Activated CD4-positive, alpha-beta T cell treated with anti-CD3 and anti-CD28 coated beads for 4 hours (primary cell): Measurements from ENCODE around the gene ZSCAN18.
A peak's percentile ranks its signal among the peaks of the same experiment; 100 is the strongest.

Experiments
- DNase-seq, 2 donors: peaks; one replicate each; pipeline ENCODE4 v3.0.0-alpha.2; 2020

The ZSCAN18 gene

DNA sequence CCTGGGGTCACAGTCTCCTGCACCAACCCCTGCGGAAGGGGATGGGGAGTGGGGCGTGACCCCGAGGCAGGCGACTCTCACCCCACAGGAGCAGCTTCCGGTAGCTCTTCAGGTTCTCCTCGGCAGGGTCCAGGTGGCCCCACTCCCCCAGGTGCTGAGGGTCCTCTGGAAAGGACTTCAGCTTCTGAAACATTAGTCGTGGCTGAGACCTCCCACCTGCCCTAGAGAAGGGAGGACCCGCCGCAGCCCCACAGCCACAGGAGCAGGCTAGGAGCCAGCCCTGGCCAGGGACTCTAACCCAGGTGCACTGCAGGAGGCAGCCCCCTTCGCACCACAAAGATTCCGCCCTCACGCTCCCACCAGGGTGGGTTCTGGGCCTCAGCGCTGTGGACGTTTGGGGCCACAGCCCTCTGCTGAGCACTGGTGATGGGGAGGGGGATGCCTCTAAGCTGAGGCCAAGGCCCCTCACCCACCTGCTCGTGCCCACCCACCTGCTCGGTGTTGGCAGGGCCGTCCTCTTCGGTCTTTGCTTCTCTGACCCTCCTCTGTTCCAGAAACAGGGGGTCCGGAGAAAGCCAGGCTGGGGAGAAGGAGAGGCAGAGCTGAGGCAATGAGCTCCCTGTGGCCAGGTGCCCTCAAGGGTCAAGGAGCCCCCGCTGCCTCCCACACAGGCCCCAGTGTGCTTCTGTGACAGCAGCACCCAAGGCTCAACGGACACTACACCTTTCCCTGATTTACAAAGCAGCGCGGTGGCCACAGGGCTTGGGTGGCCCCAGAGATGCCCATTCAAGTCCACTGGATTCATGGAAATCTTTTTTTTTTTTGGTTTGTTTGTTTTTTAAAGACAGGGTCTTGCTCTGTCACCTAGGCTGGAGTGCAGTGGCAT lies 11.0 kb downstream of the ZSCAN18 start:
- no peak for DNase-seq

DNA sequence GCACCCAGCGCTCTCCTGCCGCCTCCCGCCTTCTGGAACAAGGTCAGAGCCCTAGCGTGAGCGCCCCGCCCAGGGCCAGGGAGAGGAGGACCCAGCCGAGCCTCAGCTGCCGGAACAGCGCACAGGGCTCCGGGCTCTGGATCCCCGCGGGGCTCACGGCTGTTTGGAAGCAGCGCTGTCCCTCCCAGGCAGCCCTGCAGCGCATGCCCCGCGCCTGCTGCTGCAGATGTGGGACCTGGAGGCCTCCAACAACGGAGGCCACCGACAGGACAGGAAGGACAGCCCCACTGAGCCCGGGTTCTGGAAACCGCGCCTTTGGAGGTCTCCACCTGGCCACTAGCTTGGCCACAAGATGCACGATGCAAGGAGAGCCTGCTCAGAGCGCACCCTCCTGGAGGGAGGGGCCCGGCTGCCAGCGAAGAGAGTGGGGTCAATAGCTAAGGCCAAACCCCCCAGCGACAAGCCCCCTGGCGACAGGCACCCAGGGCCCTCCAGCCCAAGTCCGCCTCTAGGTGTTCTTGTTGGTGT lies 12.6 kb downstream of the ZSCAN18 start:
- DNase-seq = no peak

- no peak for DNase-seq
These were observed 13.3 kb downstream of the ZSCAN18 start for GRCh38 chr19:58084596-58085347.

DNA sequence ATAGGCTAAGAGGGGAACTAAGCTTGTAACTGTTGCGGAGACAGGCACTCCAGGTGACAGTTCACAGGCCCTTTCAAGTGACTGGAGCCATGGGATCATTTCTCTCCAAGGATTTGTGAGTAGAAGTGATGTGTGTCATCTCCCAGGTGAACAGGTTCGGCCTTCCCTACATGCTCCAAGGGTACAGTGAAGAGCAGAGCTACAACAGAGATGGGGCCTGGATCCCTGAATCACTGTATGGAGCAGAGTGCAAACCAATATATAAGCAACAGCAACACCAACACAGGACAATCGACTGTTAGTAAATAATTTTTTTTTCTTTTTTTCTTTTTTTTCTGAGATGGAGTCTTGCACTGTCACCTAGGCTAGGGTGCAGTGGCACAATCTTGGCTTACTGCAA lies 15.0 kb downstream of the ZSCAN18 start:
- DNase-seq = no peak

GRCh38 chr19:58079792-58080191 lies 18.2 kb downstream of the ZSCAN18 start:
- DNase-seq = no peak

- DNase-seq = no peak
These were observed 30.7 kb downstream of the ZSCAN18 start for GRCh38 chr19:58067240-58067912.

DNA sequence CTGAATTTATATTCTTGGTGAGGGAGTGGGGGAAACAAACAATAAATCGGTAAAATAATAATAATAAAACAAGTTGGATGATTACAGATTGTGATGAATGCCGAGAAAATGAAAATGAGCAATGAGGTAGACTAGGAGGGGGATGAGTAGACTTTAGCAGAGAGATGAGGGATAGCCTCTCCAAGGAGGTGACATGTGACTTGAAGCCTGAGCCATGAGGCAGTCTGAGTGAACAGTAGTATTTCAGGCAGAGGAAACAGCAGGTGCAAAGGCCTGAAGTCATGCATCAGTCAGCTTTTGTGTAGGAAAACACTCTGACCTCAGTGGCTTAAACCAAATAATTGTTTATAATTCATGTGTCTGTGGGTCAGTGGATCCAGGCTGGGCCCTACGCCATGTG lies 34.3 kb downstream of the ZSCAN18 start:
- no peak for DNase-seq

DNA sequence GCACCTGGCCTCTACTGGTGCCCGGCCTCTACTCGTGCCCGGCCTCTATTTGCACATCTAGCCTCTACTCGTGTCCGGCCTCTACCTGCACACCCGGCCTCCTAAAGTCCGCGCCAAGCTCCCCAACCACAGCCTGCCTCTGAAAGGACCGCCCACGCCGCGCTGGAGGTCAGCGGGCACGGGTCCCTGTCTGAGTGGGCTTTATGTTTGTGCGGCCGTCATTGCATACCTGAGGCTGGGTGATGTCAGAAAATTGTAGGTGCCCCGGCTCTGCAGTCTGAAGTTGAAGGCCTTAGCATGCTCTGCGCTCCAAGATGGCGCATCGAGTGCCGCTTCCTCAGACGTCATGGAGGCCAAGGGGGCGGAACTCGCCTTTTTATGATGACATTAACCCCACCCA lies 37.8 kb downstream of the ZSCAN18 start:
- DNase-seq = no peak

DNA sequence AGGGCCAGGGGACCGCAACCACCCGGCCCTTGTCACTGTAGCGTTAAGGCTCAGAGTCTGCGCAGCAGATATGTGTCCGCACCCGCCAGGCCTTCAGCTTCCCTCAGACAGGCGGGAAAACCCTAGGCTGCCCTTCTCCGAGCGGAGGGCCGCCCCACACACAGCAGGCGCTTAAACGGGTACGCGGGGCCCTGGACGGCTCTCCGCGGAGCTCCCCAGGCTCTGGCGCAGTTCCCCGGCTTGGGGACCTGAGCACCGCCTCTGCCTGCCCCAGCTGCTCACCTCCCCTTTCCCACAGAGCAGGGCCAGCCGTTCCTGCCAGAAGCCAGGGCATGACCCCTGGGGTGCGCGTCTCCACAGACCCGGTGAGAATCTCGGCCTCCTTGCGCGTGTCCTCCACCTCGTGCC lies 38.4 kb downstream of the ZSCAN18 start:
- no peak for DNase-seq

DNA sequence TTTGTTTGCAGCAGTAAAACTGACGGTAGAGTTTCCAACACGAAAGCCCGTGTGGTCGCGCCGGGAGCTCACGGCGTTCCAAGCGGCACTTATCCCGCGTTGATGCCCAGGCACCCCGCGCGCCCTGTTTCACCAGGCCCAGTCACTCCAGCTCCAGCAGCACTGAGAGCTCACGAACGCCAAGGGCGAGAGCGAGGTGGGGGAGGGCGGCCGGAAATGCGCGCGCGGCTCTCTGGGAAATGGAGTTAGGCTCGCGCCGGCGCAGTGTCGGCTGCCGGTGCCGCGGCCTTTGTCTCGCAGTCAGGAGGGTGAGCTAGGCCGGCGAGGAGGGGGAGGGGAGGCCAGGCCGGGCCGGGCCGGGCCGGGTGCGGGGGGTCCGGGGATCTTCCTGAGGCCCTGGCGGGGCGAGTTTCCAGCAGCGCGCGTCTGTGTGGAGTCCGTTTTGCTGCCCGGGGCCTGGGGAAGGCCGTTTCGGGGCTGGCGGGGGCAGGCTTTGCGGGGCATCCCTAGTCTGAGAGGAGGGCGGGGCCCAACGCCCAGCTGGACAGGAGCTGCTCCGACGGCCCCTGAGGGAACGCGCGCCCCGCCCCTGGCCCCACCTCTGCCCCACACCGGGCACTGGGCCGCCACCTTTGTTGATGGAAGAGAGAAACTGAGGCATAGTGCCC lies 38.9 kb downstream of the ZSCAN18 start, which contains the start of gene ZNF135:
Gene ZNF135, plus strand, starts transcription at position 280 of the 668 bp plus-strand sequence. CDS start 721 bp downstream, outside the sequence.
- DNase-seq = peak; percentile 34 to 44

DNA sequence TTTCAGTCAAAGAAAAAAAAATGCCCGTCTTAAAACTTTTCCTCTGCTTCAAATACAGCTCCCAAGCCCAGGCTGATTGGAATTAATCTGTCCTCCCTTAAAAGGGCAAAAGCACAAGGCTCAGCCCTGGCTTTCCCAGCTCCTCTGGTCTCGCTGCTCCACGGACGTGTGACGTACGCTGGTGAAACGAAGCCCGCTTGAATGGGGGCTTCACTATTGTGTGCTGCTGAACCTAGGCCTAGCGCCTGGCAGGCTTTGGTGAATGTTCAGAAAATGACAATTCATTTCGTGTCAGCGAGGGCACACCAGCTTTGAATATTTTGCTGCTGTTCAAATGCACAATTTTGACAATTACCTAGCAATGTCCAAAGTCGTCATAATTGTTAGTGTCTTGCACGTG lies 39.6 kb downstream of the ZSCAN18 start:
- DNase-seq = no peak

GRCh38 chr19:58056861-58057260 lies 41.2 kb downstream of the ZSCAN18 start:
- DNase-seq = no peak

- no peak for DNase-seq
These were observed 41.8 kb downstream of the ZSCAN18 start for GRCh38 chr19:58056261-58056660.

DNA sequence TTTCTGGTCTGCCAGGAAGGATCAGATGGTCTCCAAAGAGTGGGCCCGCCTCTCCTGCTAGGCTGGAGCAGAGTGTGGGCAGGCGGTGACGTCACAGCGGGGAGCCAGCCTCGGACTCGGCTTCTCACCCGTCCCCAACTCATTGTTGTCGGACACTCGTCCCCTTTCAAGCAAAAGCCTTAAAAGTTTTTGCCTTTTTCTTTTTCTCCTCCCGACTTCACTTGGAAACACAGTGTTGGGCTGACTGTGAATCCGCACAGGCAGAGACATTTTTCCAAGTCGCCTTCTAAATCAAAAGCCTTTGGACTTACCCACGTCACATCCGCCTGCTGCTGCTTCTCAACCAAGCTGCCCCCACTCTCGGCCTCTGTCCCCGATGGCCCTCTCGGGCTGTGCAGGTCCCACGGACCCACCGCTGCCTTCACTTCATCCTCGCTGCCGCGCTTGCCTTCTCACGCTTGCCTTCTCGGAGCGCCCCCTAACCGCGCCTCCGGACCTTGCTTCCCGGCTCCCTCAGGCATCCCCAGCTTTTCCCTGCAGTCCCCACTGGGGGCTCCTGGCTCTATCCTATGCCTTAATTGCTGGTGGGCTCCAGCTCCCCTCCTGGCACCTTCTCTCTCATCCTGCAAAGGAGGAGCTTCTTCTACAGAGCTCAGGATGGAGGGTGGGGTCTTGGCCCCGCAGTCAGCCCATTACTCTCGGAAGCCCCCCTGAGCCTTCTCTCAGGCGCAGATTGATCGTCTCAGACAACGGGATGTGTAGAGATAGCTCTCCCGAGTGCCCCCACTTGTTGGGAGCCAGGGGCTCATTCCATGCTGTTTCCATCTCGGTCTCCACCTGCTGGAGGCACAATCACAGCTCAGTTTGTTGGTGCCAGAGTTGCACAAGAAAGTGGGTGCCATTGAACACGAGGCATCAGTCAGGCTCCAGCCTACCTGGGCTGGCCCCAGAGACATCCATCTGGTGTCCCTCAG lies 42.8 kb downstream of the ZSCAN18 start:
- DNase-seq = no peak

DNA sequence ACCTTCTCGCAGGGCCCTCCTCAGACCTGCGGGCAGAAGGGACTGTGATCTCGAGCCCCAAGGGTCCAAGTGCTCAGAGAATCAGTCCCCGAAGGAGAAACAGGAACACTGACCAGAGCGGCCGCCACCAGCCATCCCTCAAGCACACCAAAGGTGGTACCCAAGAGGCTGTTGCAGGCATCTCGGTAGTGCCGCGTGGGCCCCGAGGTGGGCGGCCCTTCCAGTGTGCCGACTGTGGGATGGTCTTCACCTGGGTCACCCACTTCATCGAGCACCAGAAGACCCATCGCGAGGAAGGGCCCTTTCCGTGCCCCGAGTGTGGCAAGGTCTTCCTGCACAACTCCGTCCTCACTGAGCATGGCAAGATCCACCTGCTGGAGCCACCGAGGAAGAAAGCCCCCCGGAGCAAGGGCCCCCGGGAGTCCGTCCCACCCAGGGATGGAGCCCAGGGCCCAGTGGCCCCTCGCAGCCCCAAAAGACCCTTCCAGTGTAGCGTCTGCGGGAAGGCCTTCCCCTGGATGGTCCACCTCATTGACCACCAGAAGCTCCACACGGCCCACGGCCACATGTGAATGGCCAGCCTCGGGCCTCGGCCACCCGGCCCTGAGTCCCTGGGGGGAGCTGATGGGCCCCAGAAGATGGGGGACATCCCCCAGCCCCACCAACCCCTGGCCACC lies 44.4 kb downstream of the ZSCAN18 start:
- no peak for DNase-seq

- no peak for DNase-seq
These were observed 45.8 kb downstream of the ZSCAN18 start for GRCh38 chr19:58052256-58052655.

GRCh38 chr19:58047672-58048071 lies 50.4 kb downstream of the ZSCAN18 start:
- DNase-seq = no peak

DNA sequence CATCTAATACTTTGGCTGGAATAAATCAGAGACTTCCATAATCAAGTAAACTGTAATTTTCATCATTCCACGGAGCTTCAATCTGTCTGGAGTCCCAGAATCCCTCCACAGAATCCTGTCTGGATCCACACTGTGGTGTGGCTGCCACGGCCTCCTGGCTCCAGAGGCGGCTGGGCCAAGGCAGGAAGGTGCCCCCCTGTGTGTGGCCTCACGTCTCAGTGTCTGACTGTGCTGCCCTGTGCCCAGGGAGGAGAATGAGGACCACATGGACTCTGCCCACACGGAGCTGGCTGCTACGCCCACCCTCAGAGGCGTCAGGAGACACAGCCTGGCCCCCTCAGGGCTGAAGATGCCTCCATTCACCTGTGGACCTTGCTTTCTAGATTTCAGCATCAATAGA lies 51.2 kb downstream of the ZSCAN18 start:
- no peak for DNase-seq

- no peak for DNase-seq
These were observed 52.5 kb downstream of the ZSCAN18 start for GRCh38 chr19:58045411-58046050.

DNA sequence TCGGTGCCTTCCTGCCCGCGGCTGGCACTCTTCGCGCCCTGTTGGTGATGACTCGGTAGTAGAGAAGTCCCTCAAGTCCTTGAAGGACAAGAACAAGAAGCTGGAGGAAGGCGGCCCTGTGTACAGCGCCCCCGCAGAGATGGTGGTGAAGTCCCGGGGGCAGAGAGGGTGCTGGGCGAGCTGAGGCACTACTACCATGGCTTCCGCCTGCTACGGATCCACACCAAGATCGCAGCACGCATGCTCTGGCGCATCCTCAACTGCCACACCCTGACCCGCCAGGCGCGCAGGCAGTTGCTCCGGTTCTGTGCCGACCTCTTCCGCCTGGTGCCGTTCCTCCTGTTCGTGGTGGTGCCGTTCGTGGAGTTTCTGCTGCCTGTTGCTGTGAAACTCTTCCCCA lies 53.1 kb downstream of the ZSCAN18 start:
- DNase-seq = no peak
